Measurements from ENCODE around the gene POLN.

POLN gene

GRCh38 chr4:2066571-2067445 is 175.1 kb downstream of the POLN start:
- no peak for DNase-seq

DNA sequence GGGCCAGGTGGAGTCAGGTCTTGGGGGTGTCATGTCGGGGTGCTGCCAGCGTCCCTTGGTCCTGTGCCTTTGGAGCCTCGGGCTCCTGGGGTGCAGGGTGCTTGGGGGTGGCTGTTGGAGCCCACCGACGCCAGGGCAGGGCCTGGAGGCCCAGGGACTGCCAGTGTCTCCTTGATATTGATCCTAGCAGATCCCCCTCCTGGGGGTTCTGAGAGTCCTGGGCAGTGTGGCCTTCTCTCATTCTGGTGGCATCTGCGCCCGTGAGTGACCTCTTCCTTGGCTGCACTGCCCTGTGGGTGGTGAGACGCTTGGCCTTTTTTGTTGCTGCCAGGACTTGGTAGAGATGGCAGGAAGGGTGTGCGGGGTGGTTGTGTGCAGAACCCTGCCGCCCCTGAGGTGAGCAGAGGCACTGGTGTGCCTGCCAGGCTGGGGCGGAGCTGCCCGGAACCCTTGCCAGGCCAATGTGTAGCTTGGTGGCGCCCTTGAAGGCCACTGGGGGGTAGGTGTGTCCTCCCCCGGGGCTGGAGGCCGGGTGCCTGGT is 175.8 kb downstream of the POLN start:
- DNase-seq, result no peak

GRCh38 chr4:2065106-2065930 is 176.6 kb downstream of the POLN start:
- no peak for DNase-seq

- DNase-seq, result no peak
These were observed 177.5 kb downstream of the POLN start for GRCh38 chr4:2064276-2064991.

GRCh38 chr4:2063557-2064275 is 178.2 kb downstream of the POLN start:
- no peak for DNase-seq

GRCh38 chr4:2062808-2063524 is 179.0 kb downstream of the POLN start:
- peak; percentile 32 for DNase-seq

GRCh38 chr4:2062168-2062807 is 179.6 kb downstream of the POLN start:
- DNase-seq, result no peak

- DNase-seq, result no peak
These were observed 180.5 kb downstream of the POLN start for GRCh38 chr4:2061186-2062131.

DNA sequence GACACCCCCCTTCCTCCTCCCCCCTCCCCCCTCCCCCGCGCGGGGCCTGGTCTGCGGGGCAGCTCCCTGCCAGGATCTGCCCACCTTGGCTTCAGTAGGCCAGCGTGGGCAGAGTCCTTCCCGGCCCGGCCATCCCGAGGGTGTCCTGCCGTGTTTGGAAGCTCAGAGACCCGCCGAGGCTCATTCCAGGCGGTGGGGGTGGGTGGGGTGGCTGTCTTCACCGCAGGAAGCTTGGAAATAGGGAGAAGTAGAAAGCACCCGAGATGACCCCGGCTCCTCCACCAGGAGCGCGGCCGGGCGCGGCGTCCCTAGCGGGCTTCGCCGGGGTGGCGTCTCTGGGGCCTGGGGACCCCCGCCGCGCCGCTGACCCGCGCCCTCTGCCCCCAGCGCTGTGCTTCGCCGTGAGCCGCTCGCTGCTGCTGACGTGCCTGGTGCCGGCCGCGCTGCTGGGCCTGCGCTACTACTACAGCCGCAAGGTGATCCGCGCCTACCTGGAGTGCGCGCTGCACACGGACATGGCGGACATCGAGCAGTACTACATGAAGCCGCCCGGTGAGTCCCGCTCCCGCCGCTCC is 181.2 kb downstream of the POLN start:
- no peak for DNase-seq

DNA sequence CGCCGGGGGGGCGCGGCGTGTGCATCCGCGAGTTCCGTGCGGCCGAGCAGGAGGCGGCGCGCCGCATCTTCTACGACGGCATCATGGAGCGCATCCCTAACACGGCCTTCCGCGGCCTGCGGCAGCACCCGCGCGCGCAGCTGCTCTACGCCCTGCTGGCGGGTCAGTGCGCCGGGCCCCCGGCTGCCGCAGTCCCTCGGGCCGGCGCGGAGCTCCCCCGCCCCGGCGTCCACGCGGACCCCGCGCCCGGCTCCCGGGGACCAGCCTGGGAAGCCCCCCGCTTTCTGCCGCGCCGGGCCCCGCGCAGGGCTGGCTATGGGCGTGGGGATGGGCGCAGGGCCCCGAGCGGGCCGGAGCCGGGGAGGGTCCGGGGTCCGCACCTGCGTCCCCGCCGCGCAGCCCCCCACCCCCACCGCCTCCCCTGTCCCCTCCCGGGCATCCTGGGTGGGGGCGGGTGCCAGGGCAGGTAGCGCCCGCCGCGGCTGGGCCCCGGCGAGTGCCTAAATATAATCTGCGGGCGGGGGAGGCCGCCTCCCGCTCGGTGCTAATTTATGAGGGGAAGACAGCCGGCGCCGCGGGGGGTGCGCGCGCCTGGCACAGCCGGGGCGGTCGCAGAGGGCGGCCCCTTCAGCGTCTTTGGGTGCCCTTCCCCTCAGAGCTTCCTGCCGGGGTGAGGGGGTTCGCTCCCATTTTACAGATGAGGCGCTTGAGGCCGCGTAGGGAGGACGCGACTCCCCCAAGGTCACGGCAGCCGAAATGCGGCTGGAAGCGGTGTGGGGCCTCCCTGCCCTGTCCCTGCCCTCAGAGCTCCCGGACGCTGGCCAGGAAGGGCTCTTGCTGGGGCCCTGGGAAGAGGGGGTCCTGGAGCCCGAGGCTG is 182.0 kb downstream of the POLN start:
- no peak for DNase-seq

DNA sequence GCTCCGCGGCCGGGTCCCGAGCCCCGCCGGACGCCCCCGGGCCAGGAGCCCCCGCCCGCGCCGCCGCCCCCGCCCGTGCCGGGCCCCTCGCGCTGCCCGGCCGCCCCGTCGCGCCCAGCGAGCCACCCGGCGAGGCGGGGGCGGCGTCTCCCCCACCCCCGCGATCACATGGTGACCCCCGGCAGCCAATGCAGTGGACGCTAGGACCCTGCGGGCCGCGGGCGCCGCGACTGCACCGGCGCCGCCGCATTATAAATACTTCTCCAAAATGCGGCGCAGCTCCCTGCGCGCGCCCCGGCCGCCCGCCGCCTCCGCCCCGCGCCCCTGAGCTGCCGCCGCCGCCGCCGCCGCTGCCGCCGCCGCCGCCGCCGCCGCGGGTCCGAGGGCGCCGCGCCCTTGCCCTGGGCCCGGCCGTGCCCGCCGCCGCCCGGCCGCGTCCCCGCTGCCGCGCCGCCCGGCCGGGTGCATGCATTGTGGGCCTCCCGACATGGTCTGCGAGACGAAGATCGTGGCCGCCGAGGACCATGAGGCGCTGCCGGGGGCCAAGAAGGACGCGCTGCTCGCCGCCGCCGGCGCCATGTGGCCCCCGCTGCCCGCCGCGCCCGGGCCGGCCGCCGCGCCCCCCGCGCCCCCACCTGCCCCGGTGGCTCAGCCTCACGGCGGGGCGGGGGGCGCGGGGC is 182.7 kb downstream of the POLN start, which contains the start of gene NAT8L:
Gene NAT8L (plus strand): TSS at position 282 of the 680 bp plus-strand sequence. CDS start 185 bp downstream, at position 467.
- DNase-seq, result peak; percentile 44

- DNase-seq, result no peak
These were observed 183.5 kb downstream of the POLN start for GRCh38 chr4:2058264-2059045.

DNA sequence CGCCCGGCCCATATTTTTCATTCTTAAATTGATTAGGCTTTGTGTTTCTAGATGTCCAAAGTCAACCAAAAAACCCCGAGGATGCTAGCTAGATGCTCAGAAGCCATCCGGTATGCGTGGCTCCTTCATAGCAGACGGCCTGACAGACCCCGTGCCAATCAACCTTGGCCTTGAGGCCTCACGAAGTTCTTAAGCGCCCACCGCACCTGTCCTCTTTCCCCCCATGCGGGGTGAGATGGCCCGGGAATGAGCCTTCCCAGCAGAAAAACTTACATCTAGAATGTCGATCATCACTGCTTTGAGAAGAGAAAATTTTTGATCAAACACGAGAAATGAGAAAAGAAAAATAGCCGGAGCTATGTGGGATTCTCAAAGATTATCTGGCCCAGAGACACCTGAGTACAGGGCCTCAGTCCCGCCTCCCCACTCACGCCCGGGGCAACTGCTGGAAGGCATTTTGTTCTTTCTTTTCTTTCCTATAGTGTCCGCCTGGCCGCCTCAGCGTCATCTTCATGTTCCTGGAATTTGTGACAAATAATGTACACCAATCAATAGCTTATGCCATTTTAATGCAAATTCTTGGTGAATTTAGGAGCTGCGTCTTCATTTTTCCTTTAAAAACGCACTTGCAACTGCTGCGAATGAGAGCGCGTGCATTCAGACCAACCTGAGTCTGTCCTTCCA is 184.4 kb downstream of the POLN start:
- no peak for DNase-seq

DNA sequence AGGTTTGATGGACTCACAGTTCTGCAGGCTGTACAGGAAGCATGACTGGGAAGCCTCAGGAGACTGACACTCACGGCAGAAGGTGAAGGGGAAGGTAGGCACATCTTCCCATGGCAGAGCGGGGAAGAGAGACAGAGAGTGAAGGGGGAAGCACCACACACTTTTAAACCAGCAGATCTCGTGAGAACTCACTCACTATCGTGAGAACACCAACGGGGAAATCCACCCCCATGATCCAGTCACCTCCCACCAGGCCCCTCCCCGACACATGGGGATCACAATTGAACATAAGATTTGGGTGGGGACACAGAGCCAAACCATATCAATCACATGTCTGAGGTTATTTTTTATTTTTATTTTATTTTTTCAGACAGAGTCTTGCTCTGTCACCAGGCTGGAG is 187.7 kb downstream of the POLN start:
- no peak for DNase-seq

DNA sequence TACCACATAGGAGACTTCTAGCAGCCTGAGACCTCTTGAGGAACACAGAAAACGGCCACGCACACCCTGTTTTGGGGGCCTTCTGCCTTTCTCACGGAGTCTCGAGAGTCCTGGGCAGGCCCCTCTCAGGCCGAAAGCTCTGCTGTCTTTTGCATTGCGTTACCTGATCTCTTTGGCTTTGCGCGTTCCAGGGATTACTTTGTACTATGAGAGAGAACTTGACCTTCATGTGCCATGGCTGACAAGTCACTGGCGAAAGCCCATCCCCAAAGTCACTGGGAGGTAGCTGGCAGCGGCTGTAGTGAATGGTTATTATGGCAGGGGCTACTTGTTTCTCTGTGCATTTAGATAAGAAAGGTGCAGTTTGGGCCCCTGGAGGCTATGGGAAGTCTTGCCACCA is 190.8 kb downstream of the POLN start:
- DNase-seq, result no peak

DNA sequence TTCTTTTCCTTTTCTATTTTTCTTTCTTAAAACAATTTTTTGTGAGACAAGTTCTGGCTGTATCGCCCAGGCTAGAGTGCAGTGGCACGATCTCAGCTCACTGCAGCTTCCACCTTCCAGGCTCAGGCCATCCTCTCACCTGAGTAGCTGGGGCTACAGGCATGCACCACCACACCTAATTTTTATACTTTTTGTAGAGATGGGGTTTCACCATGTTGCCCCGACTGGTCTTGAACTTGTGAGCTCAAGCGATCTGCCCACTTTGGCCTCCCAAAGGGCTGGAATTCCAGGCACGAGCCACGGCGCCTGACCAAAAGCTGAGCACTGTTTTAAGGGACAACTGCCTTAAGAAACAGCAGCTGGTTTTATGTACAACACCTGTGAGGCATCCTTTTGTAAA is 192.1 kb downstream of the POLN start:
- DNase-seq, result no peak
